Measurements from ENCODE around the gene PHC3. TPM values are rescaled to one million over a fixed set of nuclear protein-coding genes. Genes with fewer than 3 reads are reported as not detected.

Gene PHC3
- total RNA-seq, 2 donors from 2014 or later, result 22.9 to 27.5 TPM

- peaks cover 3% of the 10 kb centered on the region for H3K4me1 ChIP-seq (ENCODE audit: control insufficient read depth, insufficient read depth, low read length)
- TF ChIP-seq CTCF (conservative IDR thresholded peaks at IDR 0.05), result no peak
- no peak overlapping the region for H3K4me3 ChIP-seq (ENCODE audit: low read length)
- H3K9me3 ChIP-seq (ENCODE audit: control insufficient read depth, low read length), result no peaks in the 10 kb centered on the region
- no peak overlapping the region for H3K9ac ChIP-seq (ENCODE audit: extremely low read depth, low read length, poor library complexity, severe bottlenecking)
- Mint-ChIP-seq H3K36me3 (ENCODE audit: low read depth) (peaks cover 4% of the 10 kb centered on the region), H3K4me3 (no peak overlapping the region), H3K27me3 (ENCODE audit: insufficient read depth) (no peaks in the 10 kb centered on the region), H3K9me3 (no peaks in the 10 kb centered on the region), H3K4me1 (peaks cover 25% of the 10 kb centered on the region), H3K27ac (no peak overlapping the region)
- no peaks in the 10 kb centered on the region for H3K36me3 ChIP-seq (ENCODE audit: control insufficient read depth, insufficient read depth, low read length)
- DNase-seq, result no peak
- WGBS, 2 experiments (ENCODE audit: insufficient coverage in 1 of 2, insufficient read length in 1 of 2), result 100% methylated on average over 1 of the region's 1 CpG; no CpG with 5 or more reads in 1 of the 2 experiments
- H3K27ac ChIP-seq (ENCODE audit: low read depth, low read length), result no peak overlapping the region
- no peaks in the 10 kb centered on the region for H3K27me3 ChIP-seq (ENCODE audit: control insufficient read depth, insufficient read depth, low read length, poor library complexity, severe bottlenecking)
Observed at GRCh38 chr3:170226426-170226960, 45.0 kb upstream of the PHC3 start.

GRCh38 chr3:170225166-170225565 is 43.6 kb upstream of the PHC3 start:
- DNase-seq, result no peak
- 88% methylated on average over 1 of the region's 1 CpG; no CpG with 5 or more reads in 1 of the 2 experiments for WGBS, 2 experiments (ENCODE audit: insufficient coverage in 1 of 2, insufficient read length in 1 of 2)
- no peaks in the 10 kb centered on the region for H3K9me3 Mint-ChIP-seq
- TF ChIP-seq CTCF (conservative IDR thresholded peaks at IDR 0.05), result no peak
- H3K4me3 Mint-ChIP-seq, result peak overlapping the region; percentile 83
- no peak overlapping the region for H3K27ac Mint-ChIP-seq
- H3K4me1 ChIP-seq (ENCODE audit: control insufficient read depth, insufficient read depth, low read length), result peaks cover 3% of the 10 kb centered on the region
- H3K4me3 ChIP-seq (ENCODE audit: low read length), result peak overlapping the region; percentile 100
- H3K36me3 Mint-ChIP-seq (ENCODE audit: low read depth), result peaks cover 1% of the 10 kb centered on the region
- no peaks in the 10 kb centered on the region for H3K9me3 ChIP-seq (ENCODE audit: control insufficient read depth, low read length)
- H3K27ac ChIP-seq (ENCODE audit: low read depth, low read length), result no peak overlapping the region
- H3K27me3 Mint-ChIP-seq (ENCODE audit: insufficient read depth), result no peaks in the 10 kb centered on the region
- H3K27me3 ChIP-seq (ENCODE audit: control insufficient read depth, insufficient read depth, low read length, poor library complexity, severe bottlenecking), result no peaks in the 10 kb centered on the region
- H3K9ac ChIP-seq (ENCODE audit: extremely low read depth, low read length, poor library complexity, severe bottlenecking), result no peak overlapping the region
- peaks cover 25% of the 10 kb centered on the region for H3K4me1 Mint-ChIP-seq
- H3K36me3 ChIP-seq (ENCODE audit: control insufficient read depth, insufficient read depth, low read length), result no peaks in the 10 kb centered on the region

GRCh38 chr3:170222647-170223541 is 41.4 kb upstream of the PHC3 start:
- Histone ChIP-seq H3K36me3 (ENCODE audit: control insufficient read depth, insufficient read depth, low read length) (no peaks in the 10 kb centered on the region), H3K4me1 (ENCODE audit: control insufficient read depth, insufficient read depth, low read length) (peaks cover 3% of the 10 kb centered on the region), H3K4me3 (ENCODE audit: low read length) (peak overlapping the region; percentile 100), H3K9ac (ENCODE audit: extremely low read depth, low read length, poor library complexity, severe bottlenecking) (peak overlapping the region; percentile 100), H3K27ac (ENCODE audit: low read depth, low read length) (peak overlapping the region; percentile 100), H3K9me3 (ENCODE audit: control insufficient read depth, low read length) (no peaks in the 10 kb centered on the region), H3K27me3 (ENCODE audit: control insufficient read depth, insufficient read depth, low read length, poor library complexity, severe bottlenecking) (no peaks in the 10 kb centered on the region)
- peak; percentile 51 for TF ChIP-seq CTCF (conservative IDR thresholded peaks at IDR 0.05)
- no peaks in the 10 kb centered on the region for H3K9me3 Mint-ChIP-seq
- peak overlapping the region; percentile 100 for H3K27ac Mint-ChIP-seq
- DNase-seq, result peak; percentile 83
- H3K4me3 Mint-ChIP-seq, result peak overlapping the region; percentile 83
- WGBS, 2 experiments (ENCODE audit: insufficient coverage in 1 of 2, insufficient read length in 1 of 2), result 0 to 2% methylated on average over 11 to 42 of the region's 42 CpGs
- H3K36me3 Mint-ChIP-seq (ENCODE audit: low read depth), result peaks cover 1% of the 10 kb centered on the region
- peaks cover 25% of the 10 kb centered on the region for H3K4me1 Mint-ChIP-seq
- H3K27me3 Mint-ChIP-seq (ENCODE audit: insufficient read depth), result no peaks in the 10 kb centered on the region
